Measurements from ENCODE around the gene PDE6D. TPM values are rescaled to one million over a fixed set of nuclear protein-coding genes. Genes with fewer than 3 reads are reported as not detected.
A peak's percentile ranks its signal among the peaks of the same experiment; 100 is the strongest.

PDE6D gene
- total and polyA plus RNA-seq, 2 of the 13 experiments (the other 11 are each of a cell fraction or from before 2014, with no cell fraction given): 14.1 to 23.2 TPM

GRCh38 chr2:231710799-231711676 is 70.0 kb downstream of the PDE6D start (continued):
- TF ChIP-seq POGZ (CRISPR knock-in tag; IDR thresholded peaks at IDR 0.05) (0 out of 2 replicates have a peak, but pooled peaks have one; percentile 18), ZNF225 (CRISPR knock-in tag; IDR thresholded peaks at IDR 0.05) (0 out of 2 replicates have a peak, but pooled peaks have one; percentile 11)

- H3K4me3 ChIP-seq (replicated peaks in 1 of 3; ENCODE audit: insufficient read depth in 1 of 3, low read depth in 2 of 3, low read length in 3 of 3): peak overlapping the region; percentile 83 to 97 (median 93)
- H2AFZ ChIP-seq (ENCODE audit: low read length): no peak overlapping the region
- no TSS peak for BruUV-seq (replicated peaks)
- H3K27ac ChIP-seq (ENCODE audit: extremely low read length, insufficient read depth, low read length): peak overlapping the region; percentile 85
- H3K27me3 ChIP-seq (ENCODE audit: control insufficient read depth in 1 of 2, insufficient read depth in 2 of 2, low read length in 2 of 2): no peaks in the 10 kb centered on the region
- peaks cover 53% of the 10 kb centered on the region for H3K4me1 ChIP-seq (ENCODE audit: insufficient read depth, low read length)
- DNase-seq (ENCODE audit: low spot score): peak; percentile 78
- intact Hi-C loops (cut with micrococcal nuclease; ENCODE audit: unreplicated experiment) (loop anchor here (5.0 to 10.0 kb wide), 2 partner anchors 248 to 665 kb away; partner anchors contain the start of gene NCL), in situ Hi-C loops (cut with HindIII; ENCODE audit: extremely low pct_ligation_motif_present, low pct_unique_long_range_greater_than_20kb) (loop anchor here (5.0 kb wide), 2 partner anchors 33 to 98 kb away; no protein-coding TSS in a partner anchor)
- H3K9ac ChIP-seq (ENCODE audit: insufficient read depth, low read depth, low read length): peak overlapping the region; percentile 99
- H3K79me2 ChIP-seq (ENCODE audit: insufficient read depth, low read length): peaks cover 44% of the 10 kb centered on the region
- H3K4me2 ChIP-seq (ENCODE audit: low read depth, low read length): peak overlapping the region; percentile 92
- ChIA-PET POLR2A (interaction anchor here (0.6 to 3.1 kb wide), 11 partner anchors 9 to 246 kb away, joined by 3 to 56 read pairs (median 4); partner anchors contain the start of gene NCL), CTCF (ENCODE audit: low intra/inter-chr PET ratio, low total read pairs) (interaction anchor here (1.2 to 1.4 kb wide), 4 partner anchors 23 to 35 kb away, joined by 3 to 8 read pairs (median 6); no protein-coding TSS in a partner anchor)
- ATAC-seq: peak; percentile 36
- peaks cover 15 to 17% of the 10 kb centered on the region in 2 experiments for H3K36me3 ChIP-seq (replicated peaks in 1 of 2; ENCODE audit: control insufficient read depth in 1 of 2, insufficient read depth in 2 of 2, low read length in 2 of 2)
- H4K20me1 ChIP-seq (ENCODE audit: insufficient read depth, low read length): peaks cover 39% of the 10 kb centered on the region
- no peaks in the 10 kb centered on the region for H3K9me3 ChIP-seq (ENCODE audit: low read length)
- WGBS (ENCODE audit: low lambda C conversion rate): 0% methylated on average over 15 of the region's 105 CpGs
- no peak for FAIRE-seq
- TF ChIP-seq SALL2 (CRISPR knock-in tag; IDR thresholded peaks at IDR 0.05) (peak; percentile 100), ESRRA (CRISPR knock-in tag; IDR thresholded peaks at IDR 0.05; ENCODE audit: low read depth) (peak; percentile 95), ZBTB2 (CRISPR knock-in tag; IDR thresholded peaks at IDR 0.05; ENCODE audit: low read depth) (peak; percentile 98), POLR2A (IDR thresholded peaks at IDR 0.05; ENCODE audit: insufficient read depth in 1 of 2, low read depth in 2 of 2, low read length in 2 of 2) (peak in 1 of 2 experiments; percentile 86; a peak in 2 of 4 replicates), ZNF124 (CRISPR knock-in tag; IDR thresholded peaks at IDR 0.05) (peak; percentile 98; the same call in 1 of the 2 replicates), STAT5B (CRISPR knock-in tag; IDR thresholded peaks at IDR 0.05) (peak; percentile 91), NFE2L1 (CRISPR knock-in tag; IDR thresholded peaks at IDR 0.05; ENCODE audit: borderline replicate concordance) (peak; percentile 67; the same call in 1 of the 2 replicates), ZFY (CRISPR knock-in tag; IDR thresholded peaks at IDR 0.05) (peak; percentile 95), HDAC1 (CRISPR knock-in tag; IDR thresholded peaks at IDR 0.05) (peak; percentile 94), TBP (CRISPR knock-in tag; IDR thresholded peaks at IDR 0.05) (no peak), ZNF710 (CRISPR knock-in tag; IDR thresholded peaks at IDR 0.05; ENCODE audit: borderline replicate concordance) (no peak), SKI (IDR thresholded peaks at IDR 0.05; ENCODE audit: partially characterized antibody) (peak; percentile 88), ZNF260 (CRISPR knock-in tag; IDR thresholded peaks at IDR 0.05; ENCODE audit: borderline replicate concordance, low read depth) (no peak), ZNF501 (CRISPR knock-in tag; IDR thresholded peaks at IDR 0.05) (peak; percentile 90), SCMH1 (CRISPR knock-in tag; IDR thresholded peaks at IDR 0.05; ENCODE audit: borderline replicate concordance) (no peak), SMAD9 (CRISPR knock-in tag; IDR thresholded peaks at IDR 0.05) (no peak; the same call in 1 of the 2 replicates)
These were observed 70.9 kb downstream of the PDE6D start for GRCh38 chr2:231709981-231710798.
